SU-DHL-6 (cell line): ENCODE measurements around the gene ANXA5.

Source experiments
- H2AFZ ChIP-seq: fragments of 200-600 bp; sonication (generic); 2 replicates; pipeline ENCODE4 v1.6.1; 2014; ENCODE audit warnings: low read depth, mild to moderate bottlenecking, moderate library complexity, mixed read lengths, antibody characterized with exemption, low read length; ENCODE audit not compliant: severe bottlenecking
- H3F3A ChIP-seq: fragments of 200-600 bp; shearing (Covaris generic); 2 replicates; pipeline ENCODE4 v1.6.0; 2016; ENCODE audit warnings: antibody characterized with exemption, mild to moderate bottlenecking; ENCODE audit not compliant: insufficient read depth
- H3K27ac ChIP-seq: fragments of 200-600 bp; sonication (generic); 2 replicates; pipeline ENCODE4 v1.5.1; 2016; ENCODE audit warnings: low read depth, mild to moderate bottlenecking, low read length, moderate library complexity, mixed read lengths
- H3K27me3 ChIP-seq: fragments of 200-600 bp; sonication (generic), shearing (Covaris generic); 2 replicates; pipeline ENCODE4 v1.6.0; 2014; ENCODE audit warnings: mild to moderate bottlenecking, low read length
- H3K36me3 ChIP-seq: fragments of 200-600 bp; sonication (generic); 2 replicates; pipeline ENCODE4 v1.6.1; 2014; ENCODE audit warnings: mild to moderate bottlenecking, low read length, mixed read lengths
- H3K4me2 ChIP-seq: fragments of 300-600, 200-600 bp; shearing (Covaris generic), sonication (generic); 2 replicates; pipeline ENCODE4 v1.6.0; 2014; ENCODE audit warnings: low read length, low read depth, mild to moderate bottlenecking; ENCODE audit not compliant: poor library complexity, severe bottlenecking
- H3K4me3 ChIP-seq: fragments of 200-600 bp; sonication (generic); 2 replicates; pipeline ENCODE4 v1.5.1; 2014; ENCODE audit warnings: antibody characterized with exemption, low read length, mild to moderate bottlenecking, mixed read lengths; ENCODE audit not compliant: insufficient read depth, poor library complexity, severe bottlenecking
- H3K79me2 ChIP-seq: fragments of 200-600 bp; sonication (generic); 2 replicates; pipeline ENCODE4 v1.6.1; 2014; ENCODE audit warnings: mild to moderate bottlenecking, low read length, moderate library complexity; ENCODE audit not compliant: insufficient read depth
- H3K9ac ChIP-seq: fragments of 200-600 bp; sonication (generic); 2 replicates; pipeline ENCODE4 v1.7.0; 2014; ENCODE audit warnings: mild to moderate bottlenecking, low read length
- H3K9me2 ChIP-seq: fragments of 200-600 bp; sonication (generic); replicated peaks from 2 replicates; pipeline ENCODE4 v1.6.1; 2014; ENCODE audit warnings: low read length; ENCODE audit not compliant: insufficient read depth
- H3K9me3 ChIP-seq: fragments of 200-600 bp; sonication (generic); 2 replicates; pipeline ENCODE4 v1.6.1; 2014; ENCODE audit warnings: low read length, mixed read lengths; ENCODE audit not compliant: insufficient read depth
- H4K20me1 ChIP-seq: fragments of 200-600 bp; sonication (generic); 2 replicates; pipeline ENCODE4 v1.6.1; 2014; ENCODE audit warnings: low read depth, mild to moderate bottlenecking, antibody characterized with exemption, low read length, moderate library complexity, mixed read lengths
- EZH2phosphoT487 ChIP-seq: fragments of 200-600 bp; sonication (generic), shearing (Covaris generic); conservative IDR thresholded peaks from 2 replicates; pipeline ENCODE4 v1.6.1; 2018; ENCODE audit warnings: mild to moderate bottlenecking, antibody characterized with exemption, low read length, moderate library complexity, mixed read lengths
- TF ChIP-seq, protein P1 (sequence below): fragments of 200-600 bp; sonication (generic); IDR thresholded peaks from one replicate; pipeline ENCODE4 v1.5.1; 2017; ENCODE audit warnings: antibody characterized with exemption, mild to moderate bottlenecking, low read length, moderate library complexity; ENCODE audit not compliant: insufficient read depth, poor library complexity, severe bottlenecking

Gene ANXA5

DNA sequence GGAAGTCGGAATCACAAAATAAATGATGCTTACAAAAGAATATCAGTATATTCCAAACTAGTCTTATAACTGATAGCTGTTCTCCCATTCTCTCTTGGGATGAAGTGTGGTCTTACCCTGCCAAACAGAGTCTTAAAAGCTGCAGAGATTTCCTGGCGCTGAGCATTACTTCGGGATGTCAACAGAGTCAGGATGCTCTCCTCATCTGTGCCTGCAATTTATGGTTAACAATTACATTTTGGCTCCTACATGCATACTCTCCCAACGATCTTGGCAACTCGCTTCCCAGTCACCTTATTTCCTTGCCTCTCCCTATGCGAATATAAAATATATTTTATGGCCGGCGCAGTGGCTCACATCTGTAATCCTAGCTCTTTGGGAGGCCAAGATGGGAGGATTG lies 12.2 kb downstream of the ANXA5 start:
- H3K79me2 ChIP-seq, result no peaks in the 10 kb centered on the region
- H3K36me3 ChIP-seq, result no peaks in the 10 kb centered on the region
- H2AFZ ChIP-seq, result no peak overlapping the region

DNA sequence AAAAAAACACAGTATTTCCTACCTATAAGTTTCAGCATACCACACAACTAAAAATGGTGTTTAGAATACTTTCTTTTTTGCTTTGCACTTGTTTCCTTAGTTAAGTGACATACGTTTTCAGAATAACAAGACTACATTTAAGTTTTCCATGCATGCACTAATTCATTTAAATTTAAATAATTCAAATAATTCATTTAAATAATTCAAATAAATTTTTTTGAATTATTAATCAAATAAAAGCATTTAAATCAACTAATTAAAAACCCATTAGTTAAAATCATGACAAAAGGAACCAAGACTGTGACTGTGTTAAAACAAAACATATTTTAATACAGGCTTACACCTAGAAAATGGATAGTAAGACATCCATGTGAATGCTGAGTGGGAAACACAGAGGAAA lies 12.8 kb downstream of the ANXA5 start:
- Histone ChIP-seq H3K9me2 (no peaks in the 10 kb centered on the region), H3K4me3 (no peak overlapping the region), H3K36me3 (no peaks in the 10 kb centered on the region), H3F3A (no peaks in the 10 kb centered on the region), H3K79me2 (no peaks in the 10 kb centered on the region), H3K27ac (no peak overlapping the region), H2AFZ (no peak overlapping the region), H3K27me3 (no peaks in the 10 kb centered on the region), H3K4me2 (no peak overlapping the region), H3K9me3 (no peaks in the 10 kb centered on the region), H3K9ac (no peak overlapping the region), H4K20me1 (no peaks in the 10 kb centered on the region)
- no peak for TF ChIP-seq EZH2phosphoT487
- TF ChIP-seq, protein P1, sequence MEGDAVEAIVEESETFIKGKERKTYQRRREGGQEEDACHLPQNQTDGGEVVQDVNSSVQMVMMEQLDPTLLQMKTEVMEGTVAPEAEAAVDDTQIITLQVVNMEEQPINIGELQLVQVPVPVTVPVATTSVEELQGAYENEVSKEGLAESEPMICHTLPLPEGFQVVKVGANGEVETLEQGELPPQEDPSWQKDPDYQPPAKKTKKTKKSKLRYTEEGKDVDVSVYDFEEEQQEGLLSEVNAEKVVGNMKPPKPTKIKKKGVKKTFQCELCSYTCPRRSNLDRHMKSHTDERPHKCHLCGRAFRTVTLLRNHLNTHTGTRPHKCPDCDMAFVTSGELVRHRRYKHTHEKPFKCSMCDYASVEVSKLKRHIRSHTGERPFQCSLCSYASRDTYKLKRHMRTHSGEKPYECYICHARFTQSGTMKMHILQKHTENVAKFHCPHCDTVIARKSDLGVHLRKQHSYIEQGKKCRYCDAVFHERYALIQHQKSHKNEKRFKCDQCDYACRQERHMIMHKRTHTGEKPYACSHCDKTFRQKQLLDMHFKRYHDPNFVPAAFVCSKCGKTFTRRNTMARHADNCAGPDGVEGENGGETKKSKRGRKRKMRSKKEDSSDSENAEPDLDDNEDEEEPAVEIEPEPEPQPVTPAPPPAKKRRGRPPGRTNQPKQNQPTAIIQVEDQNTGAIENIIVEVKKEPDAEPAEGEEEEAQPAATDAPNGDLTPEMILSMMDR, result no peak

More for the DNA sequence above, 12.2 kb downstream of the ANXA5 start:
- Histone ChIP-seq H3K9me2 (no peaks in the 10 kb centered on the region), H3K9me3 (no peaks in the 10 kb centered on the region), H3K9ac (no peak overlapping the region), H3K4me2 (no peak overlapping the region), H3F3A (no peaks in the 10 kb centered on the region), H3K27me3 (no peaks in the 10 kb centered on the region), H3K27ac (no peak overlapping the region), H4K20me1 (no peaks in the 10 kb centered on the region), H3K4me3 (no peak overlapping the region)
- TF ChIP-seq EZH2phosphoT487, result no peak
- TF ChIP-seq, protein P1, result no peak

DNA sequence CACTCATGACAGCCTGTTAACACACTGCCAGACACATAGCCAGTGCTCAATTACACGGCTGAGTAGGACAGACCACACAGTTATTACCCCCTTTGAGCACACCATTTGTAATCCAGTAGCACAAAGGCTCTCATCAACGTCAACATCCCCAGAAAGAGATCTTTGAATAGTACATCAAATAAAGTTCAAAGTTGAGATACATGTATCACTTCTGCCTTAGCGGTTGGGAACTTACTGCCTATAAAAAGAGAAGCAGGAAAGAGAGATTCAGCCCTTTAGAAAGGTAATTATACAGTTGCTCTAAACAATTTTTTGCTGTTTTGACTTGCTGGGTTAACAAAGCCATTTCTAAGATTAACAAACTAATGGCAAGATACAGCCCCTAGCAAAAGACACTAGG lies 16.2 kb downstream of the ANXA5 start:
- Histone ChIP-seq H3K9me3 (no peaks in the 10 kb centered on the region), H3K27me3 (no peaks in the 10 kb centered on the region), H3K9ac (no peak overlapping the region), H3K79me2 (no peaks in the 10 kb centered on the region), H3K4me2 (no peak overlapping the region), H4K20me1 (no peaks in the 10 kb centered on the region), H3K36me3 (no peaks in the 10 kb centered on the region), H3K4me3 (no peak overlapping the region), H3K9me2 (no peaks in the 10 kb centered on the region), H3K27ac (no peak overlapping the region), H2AFZ (no peak overlapping the region), H3F3A (no peaks in the 10 kb centered on the region)
- no peak for TF ChIP-seq EZH2phosphoT487
- TF ChIP-seq, protein P1, result no peak

DNA sequence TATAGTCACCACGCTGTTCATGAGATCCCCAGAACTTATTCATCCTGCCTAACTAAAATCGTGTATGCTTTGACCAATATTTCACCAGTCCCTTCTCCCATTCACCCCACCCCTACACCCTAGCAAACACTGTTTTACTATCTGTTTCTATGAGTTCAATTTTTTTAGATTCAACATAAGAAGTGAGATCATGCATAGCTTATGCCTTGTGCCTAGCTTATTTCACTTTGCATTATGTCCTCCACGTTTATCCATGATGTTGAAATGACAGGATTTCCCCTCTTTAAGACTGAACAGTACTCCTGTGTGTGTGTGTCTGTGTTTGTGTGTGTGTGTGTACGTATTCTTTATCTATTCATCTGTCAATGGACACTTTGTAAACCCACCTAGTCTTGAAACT lies 16.8 kb downstream of the ANXA5 start:
- no peak overlapping the region for H3K9ac ChIP-seq
- H3K4me3 ChIP-seq, result no peak overlapping the region
- H3K27me3 ChIP-seq, result no peaks in the 10 kb centered on the region
- no peaks in the 10 kb centered on the region for H3K9me3 ChIP-seq
- H3K4me2 ChIP-seq, result no peak overlapping the region
- no peak for TF ChIP-seq EZH2phosphoT487
- TF ChIP-seq, protein P1, result no peak
- no peaks in the 10 kb centered on the region for H3K36me3 ChIP-seq
- no peaks in the 10 kb centered on the region for H3K9me2 ChIP-seq
- no peaks in the 10 kb centered on the region for H3F3A ChIP-seq
- no peak overlapping the region for H3K27ac ChIP-seq
- no peaks in the 10 kb centered on the region for H3K79me2 ChIP-seq
- no peak overlapping the region for H2AFZ ChIP-seq
- no peaks in the 10 kb centered on the region for H4K20me1 ChIP-seq
